HG02588 (cell line): ENCODE data around the gene CETP.
"Not testable (repeated sequence)": the region's sequence is repeated elsewhere in the genome, so short reads cannot be mapped to it uniquely, and the experiment has no call there.

Experiments used
- ATAC-seq: cut with Tn5 transposase; IDR thresholded peaks from one replicate; pipeline ENCODE4 v1.9.1; 2021; ENCODE audit warnings: mild to moderate bottlenecking, moderate library complexity; ENCODE audit not compliant: unreplicated experiment

Gene CETP

GRCh38 chr16:56980201-56980535 lies 18.4 kb downstream of the CETP start:
- no peak for ATAC-seq

- ATAC-seq: no peak
Measured at GRCh38 chr16:56980792-56981724, 19.3 kb downstream of the CETP start.

- ATAC-seq: no peak
Measured at GRCh38 chr16:56981729-56982271, 20.1 kb downstream of the CETP start.

- no peak for ATAC-seq
Measured at GRCh38 chr16:56982695-56983094, 20.9 kb downstream of the CETP start.

- ATAC-seq: no peak
Measured at GRCh38 chr16:56983211-56983751, 21.5 kb downstream of the CETP start.

- no peak for ATAC-seq
Measured at GRCh38 chr16:56984639-56985038, 22.9 kb downstream of the CETP start.

GRCh38 chr16:56985288-56985961 lies 23.7 kb downstream of the CETP start:
- ATAC-seq: no peak

GRCh38 chr16:56985962-56986360 lies 24.2 kb downstream of the CETP start:
- ATAC-seq: no peak

- ATAC-seq: no peak
Measured at GRCh38 chr16:56986361-56986760, 24.6 kb downstream of the CETP start.

- ATAC-seq: not testable (repeated sequence)
Measured at GRCh38 chr16:56986908-56987307, 25.2 kb downstream of the CETP start.

GRCh38 chr16:56987692-56988091 lies 25.9 kb downstream of the CETP start:
- no peak for ATAC-seq

- no peak for ATAC-seq
Measured at GRCh38 chr16:56988161-56988947, 26.6 kb downstream of the CETP start.

- peak; percentile 77 for ATAC-seq
Measured at GRCh38 chr16:56988948-56989945, 27.5 kb downstream of the CETP start, which contains the start of gene NLRC5. Gene NLRC5 (plus strand): TSS chr16:56989557. CDS start chr16:57020713, 31,156 bp downstream.

- no peak for ATAC-seq
Measured at GRCh38 chr16:56989988-56990387, 28.2 kb downstream of the CETP start.

- no peak for ATAC-seq
Measured at GRCh38 chr16:56990407-56991286, 28.9 kb downstream of the CETP start.

- not testable (repeated sequence) for ATAC-seq
Measured at GRCh38 chr16:56992431-56992830, 30.7 kb downstream of the CETP start.

GRCh38 chr16:56993204-56993603 lies 31.5 kb downstream of the CETP start:
- ATAC-seq: no peak

GRCh38 chr16:56994311-56994710 lies 32.6 kb downstream of the CETP start:
- no peak for ATAC-seq
